Hepatocyte (in vitro differentiated cells): ENCODE measurements around the gene POLR2E. TPM values are rescaled to one million over a fixed set of nuclear protein-coding genes. Genes with fewer than 3 reads are reported as not detected.

Experiments
- DNase-seq: peaks from one replicate; pipeline ENCODE4 v3.0.0-alpha.2; 2016; ENCODE audit warnings: low spot score
- H2AFZ ChIP-seq: fragments of 200-600 bp; sonication (generic); 2 replicates; pipeline ENCODE4 v1.6.0; 2016; ENCODE audit warnings: antibody characterized with exemption, mild to moderate bottlenecking
- H3K27ac ChIP-seq: fragments of 200-600 bp; sonication (generic); 2 replicates; pipeline ENCODE4 v1.5.1; 2016; ENCODE audit warnings: mild to moderate bottlenecking
- H3K27me3 ChIP-seq: fragments of 200-600 bp; sonication (generic); 2 replicates; pipeline ENCODE4 v1.6.1; 2016
- H3K36me3 ChIP-seq: fragments of 200-600 bp; sonication (generic); replicated peaks from 2 replicates; pipeline ENCODE4 v1.5.1; 2016; ENCODE audit warnings: low read depth; ENCODE audit not compliant: insufficient read depth
- H3K4me1 ChIP-seq: fragments of 200-600 bp; sonication (generic); 2 replicates; pipeline ENCODE4 v1.5.1; 2016; ENCODE audit warnings: mild to moderate bottlenecking, moderate library complexity; ENCODE audit not compliant: insufficient read depth
- H3K4me2 ChIP-seq: fragments of 200-600 bp; sonication (generic); 2 replicates; pipeline ENCODE4 v1.6.0; 2016
- H3K4me3 ChIP-seq: fragments of 200-600 bp; sonication (generic); 2 replicates; pipeline ENCODE4 v1.5.1; 2016; ENCODE audit warnings: mild to moderate bottlenecking
- H3K79me2 ChIP-seq: fragments of 200-600 bp; sonication (generic); 2 replicates; pipeline ENCODE4 v1.6.0; 2017; ENCODE audit warnings: mild to moderate bottlenecking
- H3K9me2 ChIP-seq: fragments of 200-600 bp; sonication (generic); replicated peaks from 2 replicates; pipeline ENCODE4 v1.6.0; 2017; ENCODE audit warnings: mild to moderate bottlenecking; ENCODE audit not compliant: insufficient read depth
- H3K9me3 ChIP-seq: fragments of 200-600 bp; sonication (generic); 2 replicates; pipeline ENCODE4 v1.5.1; 2016; ENCODE audit warnings: low read depth, mild to moderate bottlenecking
- H4K20me1 ChIP-seq: fragments of 200-600 bp; sonication (generic); 2 replicates; pipeline ENCODE4 v1.6.0; 2016; ENCODE audit warnings: mild to moderate bottlenecking; ENCODE audit not compliant: insufficient read depth, poor library complexity, severe bottlenecking
- EZH2 ChIP-seq: fragments of 200-600 bp; sonication (generic); IDR thresholded peaks from 2 replicates; pipeline ENCODE4 v1.6.1; 2016; ENCODE audit warnings: antibody characterized with exemption, mild to moderate bottlenecking, borderline replicate concordance
- EZH2phosphoT487 ChIP-seq: fragments of 200-600 bp; sonication (generic); IDR thresholded peaks from one replicate; pipeline ENCODE4 v1.6.1; 2018; ENCODE audit warnings: antibody characterized with exemption, mild to moderate bottlenecking, low read depth, moderate library complexity; ENCODE audit not compliant: unreplicated experiment, severe bottlenecking
- WGBS: methylation state at CpG from one replicate; pipeline ENCODE4 v1.1.6; 2016; ENCODE audit warnings: low lambda C conversion rate; ENCODE audit errors: missing lambda C conversion rate; 5-methylcytosine and 5-hydroxymethylcytosine counted together
- polyA plus RNA-seq: library from polyadenylated mRNA; unstranded; fragments of >200 nt; fragmentation: Nextera tagmentation; extraction: Ambion mirVana; gene quantifications from 2 replicates; pipeline ENCODE4 v1.2.1, GENCODE V29; 2016
- total RNA-seq: library from RNA; depleted of rRNA; stranded (reverse); fragments of >200 nt; gene quantifications from 2 replicates; pipeline ENCODE4 v1.2.3, GENCODE V29; 2014
- TF ChIP-seq, protein P1 (sequence below): fragments of 200-600 bp; sonication (generic); IDR thresholded peaks from 2 replicates; pipeline ENCODE4 v1.5.1; 2016; ENCODE audit warnings: antibody characterized with exemption, mild to moderate bottlenecking; ENCODE audit not compliant: poor library complexity

Gene POLR2E
- total and polyA plus RNA-seq, 2 experiments from 2014 or later: 126 to 328 TPM

DNA sequence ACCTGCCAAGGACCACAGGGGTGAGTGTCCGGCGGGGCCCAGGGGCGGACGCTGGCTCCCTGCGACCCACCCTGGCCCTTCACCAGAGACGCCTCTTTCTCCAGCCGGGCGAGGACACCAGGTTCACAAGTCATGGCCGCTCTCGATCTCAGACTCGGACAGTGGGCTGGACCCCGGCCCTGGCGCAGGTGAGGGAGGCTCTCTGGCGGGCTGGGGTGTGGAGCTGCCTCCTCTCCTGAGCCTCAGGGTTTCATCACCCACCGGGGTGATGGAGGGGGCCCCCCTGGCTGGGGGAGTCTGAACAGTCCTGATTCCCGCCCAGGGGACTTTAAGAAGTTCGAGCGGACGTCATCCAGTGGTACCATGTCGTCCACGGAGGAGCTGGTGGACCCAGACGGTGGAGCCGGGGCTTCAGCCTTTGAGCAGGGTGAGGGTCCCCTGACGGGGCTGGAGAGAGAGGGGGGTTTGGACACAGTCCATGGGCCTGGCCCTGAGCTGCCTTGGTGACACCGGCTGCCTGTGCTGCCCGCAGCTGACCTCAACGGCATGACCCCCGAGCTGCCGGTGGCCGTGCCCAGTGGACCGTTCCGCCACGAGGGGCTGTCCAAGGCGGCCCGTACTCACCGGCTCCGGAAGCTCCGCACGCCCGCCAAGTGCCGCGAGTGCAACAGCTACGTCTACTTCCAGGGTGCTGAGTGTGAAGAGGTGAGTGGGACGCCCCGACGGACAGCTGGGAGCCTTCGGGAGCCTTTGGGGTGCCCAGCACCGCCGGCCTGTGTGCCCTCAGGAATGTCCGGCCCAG is 14.6 kb downstream of the POLR2E start:
- H3K4me1 ChIP-seq: peaks cover 4% of the 10 kb centered on the region
- H3K9me3 ChIP-seq: no peaks in the 10 kb centered on the region
- no peaks in the 10 kb centered on the region for H3K9me2 ChIP-seq
- H3K27ac ChIP-seq: no peak overlapping the region
- no peaks in the 10 kb centered on the region for H3K27me3 ChIP-seq
- TF ChIP-seq, protein P1, sequence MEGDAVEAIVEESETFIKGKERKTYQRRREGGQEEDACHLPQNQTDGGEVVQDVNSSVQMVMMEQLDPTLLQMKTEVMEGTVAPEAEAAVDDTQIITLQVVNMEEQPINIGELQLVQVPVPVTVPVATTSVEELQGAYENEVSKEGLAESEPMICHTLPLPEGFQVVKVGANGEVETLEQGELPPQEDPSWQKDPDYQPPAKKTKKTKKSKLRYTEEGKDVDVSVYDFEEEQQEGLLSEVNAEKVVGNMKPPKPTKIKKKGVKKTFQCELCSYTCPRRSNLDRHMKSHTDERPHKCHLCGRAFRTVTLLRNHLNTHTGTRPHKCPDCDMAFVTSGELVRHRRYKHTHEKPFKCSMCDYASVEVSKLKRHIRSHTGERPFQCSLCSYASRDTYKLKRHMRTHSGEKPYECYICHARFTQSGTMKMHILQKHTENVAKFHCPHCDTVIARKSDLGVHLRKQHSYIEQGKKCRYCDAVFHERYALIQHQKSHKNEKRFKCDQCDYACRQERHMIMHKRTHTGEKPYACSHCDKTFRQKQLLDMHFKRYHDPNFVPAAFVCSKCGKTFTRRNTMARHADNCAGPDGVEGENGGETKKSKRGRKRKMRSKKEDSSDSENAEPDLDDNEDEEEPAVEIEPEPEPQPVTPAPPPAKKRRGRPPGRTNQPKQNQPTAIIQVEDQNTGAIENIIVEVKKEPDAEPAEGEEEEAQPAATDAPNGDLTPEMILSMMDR: no peak
- TF ChIP-seq EZH2 (no peak), EZH2phosphoT487 (no peak)
- WGBS: 98% methylated on average over 30 of the region's 50 CpGs
- no peaks in the 10 kb centered on the region for H3K36me3 ChIP-seq
- H3K4me3 ChIP-seq: no peak overlapping the region
- no peak for DNase-seq
- H3K4me2 ChIP-seq: no peak overlapping the region
- H4K20me1 ChIP-seq: no peaks in the 10 kb centered on the region
- no peak overlapping the region for H2AFZ ChIP-seq
- H3K79me2 ChIP-seq: no peaks in the 10 kb centered on the region

DNA sequence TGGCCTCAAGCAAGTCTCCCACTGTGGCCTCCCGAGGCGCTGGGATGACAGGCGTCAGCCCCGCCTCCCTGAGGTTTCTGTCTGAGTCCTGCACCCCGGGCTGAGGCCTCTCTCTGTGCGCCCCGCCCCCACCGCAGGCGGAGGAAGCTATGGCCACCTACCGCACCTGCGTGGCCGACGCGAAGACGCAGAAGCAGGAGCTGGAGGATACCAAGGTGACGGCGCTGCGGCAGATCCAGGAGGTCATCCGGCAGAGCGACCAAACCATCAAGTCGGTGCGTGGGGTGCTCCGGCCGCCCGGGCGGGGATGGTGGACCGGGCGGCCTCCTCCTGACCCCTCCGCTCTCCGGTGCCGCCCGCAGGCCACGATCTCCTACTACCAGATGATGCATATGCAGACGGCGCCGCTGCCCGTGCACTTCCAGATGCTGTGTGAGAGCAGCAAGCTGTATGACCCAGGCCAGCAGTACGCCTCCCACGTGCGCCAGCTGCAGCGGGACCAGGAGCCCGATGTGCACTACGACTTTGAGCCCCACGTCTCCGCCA is 15.5 kb downstream of the POLR2E start:
- H3K36me3 ChIP-seq: no peaks in the 10 kb centered on the region
- H4K20me1 ChIP-seq: no peaks in the 10 kb centered on the region
- no peak for DNase-seq
- H2AFZ ChIP-seq: no peak overlapping the region
- H3K27ac ChIP-seq: no peak overlapping the region
- WGBS: 96% methylated on average over 34 of the region's 45 CpGs
- no peak overlapping the region for H3K4me3 ChIP-seq
- no peaks in the 10 kb centered on the region for H3K9me3 ChIP-seq
- peaks cover 4% of the 10 kb centered on the region for H3K4me1 ChIP-seq
- TF ChIP-seq, protein P1: no peak
- no peak for TF ChIP-seq EZH2
- no peak for TF ChIP-seq EZH2phosphoT487
- no peaks in the 10 kb centered on the region for H3K79me2 ChIP-seq
- no peaks in the 10 kb centered on the region for H3K27me3 ChIP-seq
- H3K4me2 ChIP-seq: no peak overlapping the region
- H3K9me2 ChIP-seq: no peaks in the 10 kb centered on the region

DNA sequence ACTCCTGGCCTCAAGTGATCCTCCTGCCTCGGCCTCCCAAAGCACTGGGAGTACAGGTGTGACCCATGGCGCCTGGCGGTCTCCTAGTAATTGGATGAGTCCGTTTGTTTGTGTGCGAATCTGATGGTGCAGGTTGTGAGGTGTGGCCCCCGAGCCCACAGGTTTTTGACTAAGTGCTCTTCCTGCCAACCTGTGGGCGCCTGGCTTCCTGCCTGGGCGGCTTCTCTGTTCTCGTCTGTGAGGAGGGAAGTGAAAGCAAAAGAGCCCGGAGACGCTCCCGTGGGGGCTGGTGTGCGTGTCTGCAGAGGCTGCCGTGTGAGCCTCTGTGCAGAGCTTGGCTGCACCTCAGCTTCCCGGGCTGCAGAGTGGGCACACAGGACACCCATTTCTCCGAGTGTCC is 18.2 kb downstream of the POLR2E start:
- Histone ChIP-seq H3K27ac (no peak overlapping the region), H4K20me1 (no peaks in the 10 kb centered on the region), H3K79me2 (no peaks in the 10 kb centered on the region), H3K27me3 (peaks cover 4% of the 10 kb centered on the region), H3K4me3 (no peak overlapping the region), H3K9me2 (no peaks in the 10 kb centered on the region), H3K4me2 (no peak overlapping the region), H3K36me3 (no peaks in the 10 kb centered on the region), H3K9me3 (no peaks in the 10 kb centered on the region), H3K4me1 (peaks cover 4% of the 10 kb centered on the region), H2AFZ (no peak overlapping the region)
- WGBS: 96% methylated on average over 16 of the region's 16 CpGs
- no peak for DNase-seq
- no peak for TF ChIP-seq EZH2
- TF ChIP-seq EZH2phosphoT487: no peak
- TF ChIP-seq, protein P1: no peak
